ENCODE data around the gene OGFOD2. TPM values are rescaled to one million over a fixed set of nuclear protein-coding genes. Genes with fewer than 3 reads are reported as not detected.

The OGFOD2 gene
- total and polyA plus RNA-seq, 9 of the 15 experiments (the other 6 are each of a cell fraction or from before 2014, with no cell fraction given), result 1.4 to 111 (median 18.5) TPM

GRCh38 chr12:122951979-122952892 lies 22.8 kb upstream of the OGFOD2 start (continued):
- TF ChIP-seq GTF2A2 (tag; IDR thresholded peaks at IDR 0.05) (no peak), NR0B1 (IDR thresholded peaks at IDR 0.05; ENCODE audit: partially characterized antibody) (no peak), ZNF24 (IDR thresholded peaks at IDR 0.05) (peak; percentile 45; the same call in 1 of the 2 replicates), ZNF280A (IDR thresholded peaks at IDR 0.05; ENCODE audit: low read depth, partially characterized antibody) (no peak), ESRRA (IDR thresholded peaks at IDR 0.05; ENCODE audit: borderline replicate concordance, low read depth) (no peak), BDP1 (IDR thresholded peaks at IDR 0.05; ENCODE audit: insufficient read depth, insufficient read length) (no peak), ZNF511 (CRISPR knock-in tag; IDR thresholded peaks at IDR 0.05) (0 out of 2 replicates have a peak, but pooled peaks have one; percentile 10), RBM17 (IDR thresholded peaks at IDR 0.05; ENCODE audit: borderline replicate concordance, low read depth, low read length) (no peak), ZNF740 (CRISPR knock-in tag; IDR thresholded peaks at IDR 0.05) (peak; percentile 36; the same call in 1 of the 2 replicates), ZNF740 (tag; IDR thresholded peaks at IDR 0.05) (no peak), CTCF (IDR thresholded peaks at IDR 0.05 in 2 of 3, conservative IDR thresholded peaks at IDR 0.05 in 1 of 3; ENCODE audit: insufficient read depth in 2 of 3, low read depth in 1 of 3, low read length in 3 of 3) (peak; percentile 91 to 95 (median 95)), ZFP1 (CRISPR knock-in tag; IDR thresholded peaks at IDR 0.05) (no peak), FOXP1 (CRISPR knock-in tag; IDR thresholded peaks at IDR 0.05) (0 out of 2 replicates have a peak, but pooled peaks have one; percentile 27), ARID4B (CRISPR knock-in tag; IDR thresholded peaks at IDR 0.05) (peak; percentile 39; the same call in 1 of the 2 replicates), BHLHE40 (IDR thresholded peaks at IDR 0.05; ENCODE audit: low read length) (0 out of 2 replicates have a peak, but pooled peaks have one; percentile 37)

All from K562 (cell line).